K562 (cell line): ENCODE measurements around the gene RNF166. TPM values are rescaled to one million over a fixed set of nuclear protein-coding genes. Genes with fewer than 3 reads are reported as not detected.

ENCODE experiments used
- ATAC-seq: fragments of 200-7000 bp; cut with Tn5 transposase; 3 replicates; pipeline ENCODE4 v1.9.1; 2020; ENCODE audit warnings: moderate library complexity
- BruUV-seq: library from RNA; stranded (reverse); fragments of 400-500 nt; replicated peaks from 2 replicates; lab custom pipeline; 2021; lab: Mats Ljungman, UMichigan
- CTCF ChIA-PET: fragments of 300-600 bp; formaldehyde crosslinking; extraction: SDS; loops from one replicate; lab custom pipeline; 2021; ENCODE audit warnings: low intra/inter-chr PET ratio; lab: Yijun Ruan, JAX
- POLR2A ChIA-PET: fragments of 300-600, 350-650 bp; sonication (Branson Sonifier 250); formaldehyde crosslinking; extraction: SDS; loops from one replicate; lab custom pipeline; 2021; ENCODE audit warnings: antibody characterized with exemption, inconsistent platforms; lab: Yijun Ruan, JAX
- DNase-seq, 4 experiments: peaks; one replicate each; pipeline versions ENCODE4 v3.0.0 to v3.0.0-alpha.2; 2011 to 2018; ENCODE audit warnings: low spot score in 3 of 4, mixed read lengths in 3 of 4; ENCODE audit errors: extremely low read depth in 1 of 4
- FAIRE-seq: peaks from 2 replicates; lab custom pipeline; 2011; peaks lifted over from hg19 to GRCh38; lab: Jason Lieb, UNC
- H2AFZ ChIP-seq: 2 replicates; pipeline ENCODE4 v1.6.0; 2011; ENCODE audit warnings: low read depth, low read length, control low read depth, inconsistent platforms
- H3K27ac ChIP-seq: fragments of 200-600 bp; 3 replicates; pipeline ENCODE4 v1.8.0; 2011; ENCODE audit warnings: low read depth, mild to moderate bottlenecking, control low read depth, inconsistent platforms, low read length, moderate library complexity, mixed read lengths; ENCODE audit errors: extremely low read depth
- H3K27me3 ChIP-seq, 2 experiments: fragments of 300-600 bp in 1 of 2; 2 replicates in 1 of 2; 3 replicates in 1 of 2; pipeline versions ENCODE4 v1.6.0 to v1.8.0; 2011; ENCODE audit warnings: inconsistent platforms in 2 of 2, low read length in 2 of 2, mild to moderate bottlenecking in 1 of 2, mixed read lengths in 1 of 2, moderate library complexity in 1 of 2; ENCODE audit not compliant: control insufficient read depth in 2 of 2, insufficient read depth in 2 of 2
- H3K36me3 ChIP-seq: fragments of 300-600 bp; 3 replicates; pipeline ENCODE4 v1.8.0; 2011; ENCODE audit warnings: mild to moderate bottlenecking, low read length, inconsistent platforms; ENCODE audit not compliant: control insufficient read depth, insufficient read depth
- H3K4me1 ChIP-seq, 2 experiments: fragments of 200-600 bp in 1 of 2; replicated peaks in 1 of 2; 2 replicates in 1 of 2; 3 replicates in 1 of 2; pipeline versions ENCODE4 v1.5.1 to v1.8.0; 2011; ENCODE audit warnings: inconsistent platforms in 2 of 2, low read length in 2 of 2, mild to moderate bottlenecking in 1 of 2, mixed read lengths in 1 of 2, moderate library complexity in 1 of 2; ENCODE audit not compliant: control insufficient read depth in 2 of 2, insufficient read depth in 2 of 2
- H3K4me2 ChIP-seq: 2 replicates; pipeline ENCODE4 v1.6.1; 2011; ENCODE audit warnings: low read length, control low read depth, inconsistent platforms, mixed read lengths; ENCODE audit not compliant: insufficient read depth
- H3K4me3 ChIP-seq: fragments of 200-600 bp; sonication (generic), shearing (Covaris generic); 2 replicates; pipeline ENCODE4 v1.5.1; 2016; ENCODE audit warnings: control low read depth, inconsistent platforms
- H3K79me2 ChIP-seq: fragments of 200-600 bp; 3 replicates; pipeline ENCODE4 v1.8.0; 2011; ENCODE audit warnings: low read length, inconsistent platforms; ENCODE audit not compliant: control insufficient read depth, insufficient read depth
- H3K9ac ChIP-seq, 2 experiments: 2 replicates each; pipeline versions ENCODE4 v1.6.0 to v1.6.1; 2011; ENCODE audit warnings: low read depth in 2 of 2, low read length in 2 of 2, control low read depth in 1 of 2, inconsistent platforms in 1 of 2, mild to moderate bottlenecking in 1 of 2, mixed read lengths in 1 of 2; ENCODE audit not compliant: insufficient read depth in 1 of 2
- H3K9me1 ChIP-seq: one replicate; pipeline ENCODE4 v1.6.0; 2011; ENCODE audit warnings: inconsistent platforms, mild to moderate bottlenecking, low read length, moderate library complexity; ENCODE audit not compliant: control insufficient read depth, insufficient read depth
- H3K9me3 ChIP-seq: replicated peaks from 2 replicates; pipeline ENCODE4 v1.5.1; 2011; ENCODE audit warnings: low read depth, low read length, inconsistent platforms; ENCODE audit not compliant: control insufficient read depth, insufficient read depth
- H4K20me1 ChIP-seq: replicated peaks from 2 replicates; pipeline ENCODE4 v1.6.1; 2011; ENCODE audit warnings: low read length, inconsistent platforms, mixed read lengths; ENCODE audit not compliant: control insufficient read depth, insufficient read depth
- HNRNPUL1 ChIP-seq: fragments of 200-400 bp; formaldehyde crosslinking; IDR thresholded peaks from 2 replicates; pipeline ENCODE4 v1.6.1; 2017; ENCODE audit warnings: low read length
- NFIC ChIP-seq: fragments of 450-650 bp; IDR thresholded peaks from 2 replicates; pipeline ENCODE4 v1.6.1; 2017; ENCODE audit warnings: mild to moderate bottlenecking, inconsistent platforms
- POLR2G ChIP-seq: fragments of 200-400 bp; formaldehyde crosslinking; IDR thresholded peaks from 2 replicates; pipeline ENCODE4 v1.6.1; 2017; ENCODE audit warnings: low read depth, mild to moderate bottlenecking, antibody characterized with exemption, low read length, moderate library complexity
- RBM22 ChIP-seq: fragments of 200-400 bp; formaldehyde crosslinking; IDR thresholded peaks from 2 replicates; pipeline ENCODE4 v1.6.1; 2018; ENCODE audit warnings: low read length, low read depth; ENCODE audit not compliant: poor library complexity, severe bottlenecking
- WGBS: fragments of 100-300 bp; shearing (Covaris generic); methylation state at CpG from one replicate; pipeline ENCODE4 v1.1.6; 2016; ENCODE audit warnings: low coverage, mixed read lengths; ENCODE audit not compliant: insufficient coverage; ENCODE audit errors: missing lambda C conversion rate; 5-methylcytosine and 5-hydroxymethylcytosine counted together
- in situ Hi-C: fragments of 300-500 bp; cut with MboI; formaldehyde crosslinking; loops from 4 replicates; pipeline ENCODE4 v1.15.0; 2018; ENCODE audit warnings: inconsistent platforms, mixed read lengths
- intact Hi-C: fragments of 100-400 bp; cut with micrococcal nuclease; formaldehyde crosslinking; loops from 2 replicates; pipeline ENCODE4 v1.14.2; 2022
- polyA plus RNA-seq, 8 experiments: library from polyadenylated mRNA; depleted of rRNA in 4 of 8; stranded (reverse) in 5 of 8; unstranded in 3 of 8; fragments of >200 nt; fragmentation: Nextera tagmentation in 2 of 8; fragmentation: Illumina TruSeq in 1 of 8; extraction: Ambion mirVana in 2 of 8; extraction: Trizol in 1 of 8; gene quantifications; 2 replicates each; pipeline versions ENCODE4 v1.2.1 to v1.2.3, GENCODE V29; 2011 to 2014; ENCODE audit warnings: inconsistent platforms in 1 of 8, missing spikeins in 1 of 8
- total RNA-seq, 7 experiments: library from RNA; depleted of rRNA in 6 of 7; stranded (reverse); fragments of >200 nt in 6 of 7; fragmentation: Illumina TruSeq in 2 of 7; extraction: Trizol in 2 of 7; gene quantifications; 2 replicates each; pipeline versions ENCODE4 v1.2.1 to v1.2.3, GENCODE V29; 2011 to 2021; ENCODE audit warnings: low replicate concordance in 1 of 7

RNF166 gene
- total and polyA plus RNA-seq, 9 of the 15 experiments (the other 6 are each of a cell fraction or from before 2014, with no cell fraction given): 0.56 to 60.3 (median 19.5) TPM

DNA sequence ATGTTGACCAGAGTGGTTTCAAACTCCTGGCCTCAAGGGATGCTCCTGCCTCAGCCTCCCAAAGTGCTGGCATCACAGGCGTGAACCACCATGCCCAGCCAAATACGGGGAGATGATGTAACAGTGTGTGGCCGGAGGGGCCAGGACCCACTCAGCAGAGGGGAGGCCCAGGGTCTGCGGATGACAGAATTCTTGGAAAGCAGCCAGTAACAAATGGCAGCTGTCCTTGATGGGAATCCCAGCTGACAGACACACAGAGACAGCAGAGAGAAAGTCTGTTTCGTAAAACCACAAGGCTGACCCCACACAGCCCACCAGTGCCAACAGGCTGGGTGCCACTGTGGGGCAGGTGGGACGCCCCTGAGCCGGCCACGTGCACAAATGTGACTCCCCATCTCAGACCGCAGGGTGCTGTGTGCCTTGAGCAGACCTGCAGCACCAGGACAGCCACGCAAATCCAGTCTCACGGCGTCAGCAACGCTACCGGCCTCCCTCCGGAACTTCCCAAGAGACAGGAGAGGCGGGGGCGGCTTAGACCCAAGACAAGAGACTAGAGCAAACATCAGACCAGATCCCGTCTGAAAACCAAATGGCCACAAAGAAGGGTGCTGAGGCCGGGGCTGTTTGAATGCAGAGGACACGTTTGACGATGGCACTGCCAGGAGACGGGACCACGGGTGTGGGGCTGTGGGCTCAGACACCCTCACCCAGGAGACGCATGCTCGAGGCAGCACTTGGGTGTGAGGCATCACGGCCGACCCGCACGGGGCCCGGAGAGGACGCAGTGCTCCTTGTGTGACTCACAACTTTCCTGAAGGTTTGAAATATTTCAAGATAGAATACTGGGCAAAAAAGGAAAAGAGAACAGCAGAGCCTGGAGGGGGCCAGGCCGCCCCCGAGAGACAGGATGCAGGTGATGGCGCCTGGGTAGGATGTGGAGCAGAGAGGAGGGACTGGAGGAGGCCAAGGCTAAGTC lies 24.7 kb upstream of the RNF166 start:
- FAIRE-seq (no peak), ATAC-seq (no peak), DNase-seq (no peak)
- Histone ChIP-seq H4K20me1 (peaks cover 8% of the 10 kb centered on the region; the same call in 1 of the 2 replicates), H3K27me3 (no peaks in the 10 kb centered on the region), H3K36me3 (peaks cover 86% of the 10 kb centered on the region), H3K9ac (peak overlapping the region in 1 of 2 experiments; percentile 80; a peak in 2 of 4 replicates), H3K79me2 (no peaks in the 10 kb centered on the region; the same call in 2 of the 3 replicates), H3K4me1 (peaks cover 0 to 74% of the 10 kb centered on the region in 2 experiments; a peak in 2 of 5 replicates)
- TF ChIP-seq RBM22: peak; percentile 48
- TF ChIP-seq POLR2G: peak; percentile 50; the same call in 1 of the 2 replicates
- peak; percentile 33; the same call in 1 of the 2 replicates for TF ChIP-seq NFIC
- no peak for TF ChIP-seq HNRNPUL1
- TF ChIP-seq, all 486 proteins: peak for 3
- BruUV-seq: no TSS peak
- in situ Hi-C loops: no loop called here
- no peak overlapping the region for H2AFZ ChIP-seq
- no peaks in the 10 kb centered on the region for H3K9me1 ChIP-seq
- ChIA-PET POLR2A (no interaction called here), CTCF (interaction anchor here (1.1 kb wide), 1 partner anchor 204 kb away, joined by 6 read pairs; no protein-coding TSS in a partner anchor)
- no peak overlapping the region for H3K4me3 ChIP-seq
- H3K27ac ChIP-seq: no peak overlapping the region
- intact Hi-C loops: no loop called here
- WGBS: 95% methylated on average over 33 of the region's 34 CpGs
- H3K9me3 ChIP-seq: no peaks in the 10 kb centered on the region
- H3K4me2 ChIP-seq: no peak overlapping the region
